Measurements from ENCODE around the gene HARBI1. TPM values are rescaled to one million over a fixed set of nuclear protein-coding genes. Genes with fewer than 3 reads are reported as not detected.

The HARBI1 gene
- total and polyA plus RNA-seq, 2 of the 8 experiments (the other 6 are each of a cell fraction or from before 2014, with no cell fraction given): 3.8 to 5.1 TPM

- no peak for TF ChIP-seq YY1 (IDR thresholded peaks at IDR 0.05; ENCODE audit: low read depth, low read length)
- no peak for TF ChIP-seq NRF1 (IDR thresholded peaks at IDR 0.05; ENCODE audit: low read depth, low read length)
- no peak for TF ChIP-seq CEBPB (IDR thresholded peaks at IDR 0.05; ENCODE audit: low read depth, low read length)
- TF ChIP-seq MAFK (IDR thresholded peaks at IDR 0.05; ENCODE audit: low read depth, low read length): no peak
- no peak for TF ChIP-seq CHD2 (IDR thresholded peaks at IDR 0.05; ENCODE audit: low read length)
Observed at GRCh38 chr11:46642627-46643335, 25.8 kb upstream of the HARBI1 start (continued).

All from H1 (cell line).